WERI-Rb-1 (cell line): ENCODE data around the gene TXK.
"Not testable (repeated sequence)": the region's sequence is repeated elsewhere in the genome, so short reads cannot be mapped to it uniquely, and the experiment has no call there.

Experiments used
- DNase-seq: peaks from one replicate; pipeline ENCODE4 v3.0.0-alpha.2; 2020
- H3K27ac ChIP-seq: fragments of 250-450 bp; sonication (Bioruptor Pico); 2 replicates; pipeline ENCODE4 v1.5.1; 2020; ENCODE audit warnings: mild to moderate bottlenecking, moderate library complexity
- H3K27me3 ChIP-seq: fragments of 250-450 bp; sonication (Bioruptor Pico); 2 replicates; pipeline ENCODE4 v1.5.1; 2021; ENCODE audit warnings: mild to moderate bottlenecking, low read depth, moderate library complexity; ENCODE audit not compliant: insufficient read depth, severe bottlenecking
- H3K36me3 ChIP-seq: fragments of 250-450 bp; sonication (Bioruptor Pico); 2 replicates; pipeline ENCODE4 v1.5.1; 2020; ENCODE audit warnings: mild to moderate bottlenecking, moderate library complexity
- H3K4me3 ChIP-seq: 2 replicates; pipeline ENCODE4 v1.5.1; 2011; ENCODE audit warnings: low read depth, mild to moderate bottlenecking, control low read depth, low read length
- H3K9me3 ChIP-seq: fragments of 250-450 bp; sonication (Bioruptor Pico); 2 replicates; pipeline ENCODE4 v1.5.1; 2021; ENCODE audit warnings: mild to moderate bottlenecking, moderate library complexity; ENCODE audit not compliant: severe bottlenecking
- TF ChIP-seq, protein P1 (sequence below): IDR thresholded peaks from 2 replicates; pipeline ENCODE4 v1.5.1; 2011; ENCODE audit warnings: low read depth, mild to moderate bottlenecking, control low read depth, inconsistent platforms, low read length

Gene TXK

DNA sequence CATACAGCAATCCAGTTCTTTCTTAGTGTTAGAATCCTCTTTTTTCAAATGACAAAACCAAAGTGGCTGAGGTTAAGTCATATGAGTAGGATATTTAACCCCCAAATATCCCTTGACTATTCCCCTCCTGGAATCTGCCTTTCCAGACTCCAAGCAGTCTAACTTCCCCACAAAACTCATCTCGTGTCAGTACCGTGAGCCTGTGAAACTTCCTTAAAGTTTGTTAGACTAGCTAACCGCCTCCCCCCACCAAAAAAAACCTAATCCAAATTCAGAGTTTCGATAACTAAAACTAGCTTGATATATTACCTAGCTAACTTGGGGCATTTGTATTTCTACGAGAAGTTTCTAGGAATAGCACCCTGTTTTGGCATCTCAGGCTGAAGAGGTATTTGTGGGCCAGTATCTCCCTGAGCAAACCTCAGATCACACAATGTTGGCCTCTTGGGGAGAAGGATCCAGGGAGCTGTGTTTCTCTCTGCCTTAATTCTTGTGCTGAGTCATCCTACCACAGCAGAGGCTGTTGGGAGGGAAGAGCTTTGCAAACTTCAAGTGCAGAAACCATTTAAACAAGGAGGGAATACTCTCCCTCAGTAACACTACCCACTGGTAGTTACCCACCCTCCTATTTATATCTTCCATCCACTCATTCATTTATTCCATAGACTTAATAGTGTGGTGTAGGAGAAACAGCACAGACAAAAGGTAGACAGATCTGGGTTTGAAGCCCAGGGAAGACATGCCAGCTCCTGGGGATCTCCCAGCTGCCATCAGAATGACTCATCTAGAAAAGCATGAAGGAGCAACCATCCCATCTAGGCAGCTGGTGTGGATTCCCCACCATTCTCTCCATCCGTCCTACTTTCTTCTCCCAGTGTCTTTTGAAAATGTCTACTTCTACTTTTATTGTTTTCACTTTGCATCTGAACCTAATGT is 39.3 kb upstream of the TXK start:
- no peaks in the 10 kb centered on the region; the same call in none of the 2 replicates for H3K36me3 ChIP-seq
- no peaks in the 10 kb centered on the region for H3K27me3 ChIP-seq
- no peak overlapping the region for H3K27ac ChIP-seq
- no peak overlapping the region for H3K4me3 ChIP-seq
- peaks cover 6% of the 10 kb centered on the region for H3K9me3 ChIP-seq
- TF ChIP-seq, protein P1, sequence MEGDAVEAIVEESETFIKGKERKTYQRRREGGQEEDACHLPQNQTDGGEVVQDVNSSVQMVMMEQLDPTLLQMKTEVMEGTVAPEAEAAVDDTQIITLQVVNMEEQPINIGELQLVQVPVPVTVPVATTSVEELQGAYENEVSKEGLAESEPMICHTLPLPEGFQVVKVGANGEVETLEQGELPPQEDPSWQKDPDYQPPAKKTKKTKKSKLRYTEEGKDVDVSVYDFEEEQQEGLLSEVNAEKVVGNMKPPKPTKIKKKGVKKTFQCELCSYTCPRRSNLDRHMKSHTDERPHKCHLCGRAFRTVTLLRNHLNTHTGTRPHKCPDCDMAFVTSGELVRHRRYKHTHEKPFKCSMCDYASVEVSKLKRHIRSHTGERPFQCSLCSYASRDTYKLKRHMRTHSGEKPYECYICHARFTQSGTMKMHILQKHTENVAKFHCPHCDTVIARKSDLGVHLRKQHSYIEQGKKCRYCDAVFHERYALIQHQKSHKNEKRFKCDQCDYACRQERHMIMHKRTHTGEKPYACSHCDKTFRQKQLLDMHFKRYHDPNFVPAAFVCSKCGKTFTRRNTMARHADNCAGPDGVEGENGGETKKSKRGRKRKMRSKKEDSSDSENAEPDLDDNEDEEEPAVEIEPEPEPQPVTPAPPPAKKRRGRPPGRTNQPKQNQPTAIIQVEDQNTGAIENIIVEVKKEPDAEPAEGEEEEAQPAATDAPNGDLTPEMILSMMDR = no peak
- no peak for DNase-seq

DNA sequence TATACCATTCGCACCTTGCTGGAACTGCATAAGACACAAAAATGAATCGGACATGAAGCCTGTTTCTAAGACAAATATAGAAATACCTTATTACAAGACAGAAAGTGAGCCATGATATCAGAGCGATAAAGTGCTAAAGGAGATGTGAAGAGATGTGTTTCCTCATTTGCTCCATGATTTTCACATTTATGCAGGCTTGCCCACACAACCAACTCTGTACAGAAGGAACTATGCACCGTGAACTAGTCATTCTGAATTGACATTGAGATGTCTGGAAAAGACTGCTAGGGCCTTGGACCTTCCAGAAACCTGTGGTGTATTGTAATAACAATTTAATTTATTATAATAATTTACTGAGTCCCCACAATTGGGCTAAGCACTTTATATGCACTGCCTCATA is 38.6 kb upstream of the TXK start:
- peaks cover 2% of the 10 kb centered on the region for H3K9me3 ChIP-seq
- no peak overlapping the region for H3K4me3 ChIP-seq
- no peak overlapping the region for H3K27ac ChIP-seq
- TF ChIP-seq, protein P1 = no peak
- DNase-seq = no peak
- H3K36me3 ChIP-seq = peaks cover 2% of the 10 kb centered on the region
- no peaks in the 10 kb centered on the region for H3K27me3 ChIP-seq

DNA sequence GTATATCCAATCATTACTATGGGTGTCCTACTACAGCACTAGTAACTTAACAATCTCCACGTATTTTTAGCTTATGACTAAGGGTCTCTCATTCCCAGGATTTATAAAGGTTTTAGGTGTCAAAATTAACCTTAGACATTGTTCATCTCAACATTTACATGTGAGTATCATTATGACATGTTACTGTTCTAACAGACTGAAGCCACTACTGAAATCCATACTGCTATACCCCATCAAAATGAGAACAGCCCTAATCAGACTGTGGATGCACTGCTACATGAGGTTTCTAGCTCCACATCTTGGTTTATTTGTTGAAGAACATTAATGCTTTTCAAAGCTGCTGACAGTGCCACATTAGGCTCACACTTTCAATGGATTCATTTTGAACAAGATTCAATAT is 35.6 kb upstream of the TXK start:
- no peaks in the 10 kb centered on the region for H3K9me3 ChIP-seq
- no peak overlapping the region for H3K4me3 ChIP-seq
- peaks cover 11% of the 10 kb centered on the region for H3K36me3 ChIP-seq
- no peak overlapping the region for H3K27ac ChIP-seq
- H3K27me3 ChIP-seq = no peaks in the 10 kb centered on the region
- TF ChIP-seq, protein P1 = no peak
- no peak for DNase-seq

DNA sequence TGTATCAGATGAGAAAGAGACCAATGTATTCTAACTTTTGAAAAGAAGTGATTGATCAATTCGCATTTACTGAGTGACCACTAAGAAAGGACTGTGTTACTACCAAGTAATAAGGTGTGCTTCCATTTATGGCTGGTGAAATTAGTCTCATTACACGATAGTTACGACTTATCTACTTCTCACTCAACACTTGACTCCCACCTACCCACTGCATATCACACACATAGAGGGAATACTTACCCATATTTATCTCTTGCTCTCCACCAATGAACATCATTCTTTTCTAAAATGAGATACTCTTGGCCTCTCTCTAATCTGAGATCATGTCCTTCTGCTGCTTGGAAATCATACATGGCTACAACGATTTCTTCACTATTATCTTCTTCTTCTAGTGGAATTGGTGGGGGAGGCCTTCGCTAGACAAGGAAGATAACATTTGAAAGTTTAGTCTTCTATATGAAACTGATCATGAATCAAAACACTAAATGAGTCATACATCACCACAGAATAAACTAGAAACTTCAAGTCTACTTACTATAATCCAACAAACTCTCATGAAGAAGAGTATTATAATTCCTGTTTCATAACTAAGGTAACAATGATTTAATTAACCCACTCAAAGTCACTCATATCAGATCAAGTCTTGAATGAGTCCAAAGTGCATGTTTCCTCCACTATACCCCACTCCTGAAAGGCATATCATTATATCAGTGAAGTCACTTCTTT is 33.7 kb upstream of the TXK start:
- TF ChIP-seq, protein P1 = no peak
- no peak for DNase-seq
- H3K27ac ChIP-seq = no peak overlapping the region
- H3K36me3 ChIP-seq = peaks cover 11% of the 10 kb centered on the region
- no peak overlapping the region for H3K4me3 ChIP-seq
- no peaks in the 10 kb centered on the region for H3K9me3 ChIP-seq
- H3K27me3 ChIP-seq = no peaks in the 10 kb centered on the region

DNA sequence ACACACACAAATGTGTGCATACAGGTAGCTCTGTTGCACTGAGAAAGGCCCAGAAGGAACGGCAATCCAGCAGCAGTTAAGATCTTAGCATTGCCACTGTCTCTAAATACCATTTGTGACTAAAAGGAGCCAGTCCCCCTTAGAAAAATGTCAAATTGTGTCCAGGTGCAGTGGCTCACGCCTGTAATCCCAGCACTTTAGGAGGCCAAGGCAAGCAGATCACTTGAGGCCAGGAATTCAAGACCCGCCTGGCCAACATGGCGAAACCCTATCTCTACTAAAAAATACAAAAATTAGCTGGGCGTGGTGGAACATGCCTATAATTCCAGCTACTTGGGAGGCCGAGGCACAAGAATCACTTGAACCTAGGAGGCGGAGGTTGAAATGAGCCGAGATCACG is 30.5 kb upstream of the TXK start:
- H3K36me3 ChIP-seq = peaks cover 11% of the 10 kb centered on the region
- H3K27ac ChIP-seq, DNase-seq, H3K27me3 ChIP-seq, H3K9me3 ChIP-seq, H3K4me3 ChIP-seq: not testable (repeated sequence)

DNA sequence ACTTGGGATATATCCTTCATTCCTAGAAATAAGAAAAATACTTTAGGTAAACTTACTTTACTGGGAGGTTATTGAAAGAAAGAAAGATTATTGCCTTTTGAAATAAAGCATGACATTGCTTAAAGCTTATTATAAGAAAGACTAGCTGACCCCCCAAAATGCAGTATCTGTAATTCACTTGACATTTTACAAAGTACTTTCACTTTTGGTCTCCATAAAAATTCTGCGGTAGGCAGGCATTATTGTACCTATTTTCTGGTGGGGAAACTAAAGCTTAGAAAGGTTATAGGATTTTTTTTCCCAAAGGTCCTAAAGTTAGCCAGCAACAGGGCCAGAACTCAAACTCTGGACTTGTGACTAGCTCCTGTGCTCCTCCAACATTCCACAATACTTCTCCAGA is 29.7 kb upstream of the TXK start:
- Histone ChIP-seq H3K9me3 (no peaks in the 10 kb centered on the region), H3K4me3 (no peak overlapping the region), H3K36me3 (peaks cover 11% of the 10 kb centered on the region), H3K27ac (no peak overlapping the region), H3K27me3 (no peaks in the 10 kb centered on the region)
- DNase-seq = no peak
- TF ChIP-seq, protein P1 = no peak
